ENCODE results near the gene PITPNM1. TPM values are rescaled to one million over a fixed set of nuclear protein-coding genes. Genes with fewer than 3 reads are reported as not detected.
"Not testable (repeated sequence)": the region's sequence is repeated elsewhere in the genome, so short reads cannot be mapped to it uniquely, and the experiment has no call there.

Gene PITPNM1
- total RNA-seq (100 to 1,000 TPM in 1 of 2 experiments, 10 to 100 TPM in 1; 94.0 to 109 TPM), polyA plus RNA-seq (49.6 TPM)

DNA sequence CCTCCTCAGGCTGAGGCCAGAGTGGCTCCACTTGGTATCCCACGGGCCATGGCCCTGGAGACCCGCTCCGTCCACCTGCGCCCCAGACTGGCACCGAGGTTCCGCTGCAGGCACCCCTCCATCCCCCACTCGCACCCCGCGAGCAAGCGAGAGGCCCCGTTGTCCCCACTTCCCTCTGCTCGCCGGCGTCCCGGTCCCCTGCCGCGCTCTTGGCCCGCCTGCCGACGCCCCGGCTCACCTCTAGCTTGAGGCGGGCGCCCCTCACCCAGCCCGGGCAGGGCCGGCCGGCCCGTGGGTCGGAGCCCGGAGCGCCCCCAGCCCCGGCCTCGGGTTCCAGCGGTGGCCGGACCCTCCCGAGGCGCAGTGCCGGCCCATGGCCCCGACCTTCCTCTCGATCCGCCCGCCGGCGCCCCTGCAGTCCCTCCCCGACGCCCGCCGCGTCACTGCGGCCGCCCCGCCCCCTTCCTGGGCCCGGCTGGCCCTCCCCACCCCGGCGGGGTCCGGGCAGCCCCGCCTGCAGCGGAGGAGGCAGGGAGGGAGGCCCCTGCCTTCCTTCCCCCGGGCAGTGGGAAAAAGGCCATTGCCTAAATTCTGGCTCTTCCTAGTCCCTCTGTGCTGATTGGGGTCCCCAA is at the start of gene PITPNM1:
TSS of gene PITPNM1 (minus strand) at position 414 of the 632 bp plus-strand sequence. CDS start 1,183 bp downstream, outside the sequence.
- H3K36me3 Mint-ChIP-seq = peaks cover 8 to 50% (median 13%) of the 10 kb centered on the region in 3 donors
- peaks cover 17% of the 10 kb centered on the region for H3K36me3 ChIP-seq (ENCODE audit: insufficient read depth, low read length)
- H3K4me3 Mint-ChIP-seq = peak within 1 kb of the TSS; percentile 91 to 97 (median 92)
- H3K4me1 Mint-ChIP-seq = peaks cover 48 to 69% (median 49%) of the 10 kb centered on the region in 3 donors
- CTCF ChIA-PET = interaction anchor here (1.0 to 3.0 kb wide), 14 partner anchors 13 to 154 kb away, joined by 3 to 14 read pairs (median 5); partner anchors contain the start of genes AIP, PPP1CA and RAD9A
- H3K27me3 Mint-ChIP-seq = peaks cover 0 to 6% of the 10 kb centered on the region in 2 donors
- peak within 1 kb of the TSS; percentile 94 to 99 (median 98) for H3K27ac Mint-ChIP-seq
- no peaks in the 10 kb centered on the region for H3K9me3 Mint-ChIP-seq
- POLR2A ChIA-PET = interaction anchor here (0.6 to 2.1 kb wide), 8 partner anchors 19 to 114 kb away, joined by 3 to 11 read pairs (median 4); partner anchors contain the start of genes AIP, CORO1B, PPP1CA and PTPRCAP
- peak; percentile 62 to 79 (median 72) for DNase-seq
- peak within 1 kb of the TSS; percentile 91 for H3K27ac ChIP-seq (ENCODE audit: low read depth, low read length)
- H3K4me1 ChIP-seq (ENCODE audit: insufficient read depth, low read length) = peaks cover 42% of the 10 kb centered on the region
- peak within 1 kb of the TSS; percentile 84 for H3K4me3 ChIP-seq (ENCODE audit: low read length)
- no peaks in the 10 kb centered on the region for H3K27me3 ChIP-seq (ENCODE audit: insufficient read depth, low read length, poor library complexity, severe bottlenecking)
- no peaks in the 10 kb centered on the region for H3K9me3 ChIP-seq (ENCODE audit: low read length)

DNA sequence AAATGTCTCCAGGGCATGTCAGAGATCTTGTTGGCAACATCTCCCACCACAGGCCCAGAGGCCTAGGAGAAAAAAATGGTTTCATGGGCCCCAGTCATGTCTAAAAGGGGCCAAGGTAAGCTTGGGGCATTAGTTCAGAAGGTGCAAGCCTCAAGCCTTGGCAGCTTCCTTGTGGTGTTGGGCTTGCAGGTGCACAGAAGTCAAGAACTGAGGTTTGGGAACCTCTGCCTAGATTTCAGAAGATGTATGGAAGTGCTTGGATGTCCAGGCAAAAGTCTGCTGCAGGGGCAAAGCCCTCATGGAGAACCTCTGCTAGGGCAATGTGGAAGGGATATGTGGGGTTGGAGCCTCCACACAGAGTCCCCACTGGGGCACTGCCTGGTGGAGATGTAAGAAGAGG is 46.5 kb upstream of the PITPNM1 start:
- H3K27me3 Mint-ChIP-seq; DNase-seq; H3K4me3 Mint-ChIP-seq; H3K4me3 ChIP-seq (ENCODE audit: low read length); CTCF ChIA-PET; H3K4me1 ChIP-seq (ENCODE audit: insufficient read depth, low read length); H3K36me3 ChIP-seq (ENCODE audit: insufficient read depth, low read length); H3K9me3 ChIP-seq (ENCODE audit: low read length); H3K27ac Mint-ChIP-seq; H3K4me1 Mint-ChIP-seq; H3K27me3 ChIP-seq (ENCODE audit: insufficient read depth, low read length, poor library complexity, severe bottlenecking); H3K36me3 Mint-ChIP-seq; H3K9me3 Mint-ChIP-seq; H3K27ac ChIP-seq (ENCODE audit: low read depth, low read length); POLR2A ChIA-PET: not testable (repeated sequence)

DNA sequence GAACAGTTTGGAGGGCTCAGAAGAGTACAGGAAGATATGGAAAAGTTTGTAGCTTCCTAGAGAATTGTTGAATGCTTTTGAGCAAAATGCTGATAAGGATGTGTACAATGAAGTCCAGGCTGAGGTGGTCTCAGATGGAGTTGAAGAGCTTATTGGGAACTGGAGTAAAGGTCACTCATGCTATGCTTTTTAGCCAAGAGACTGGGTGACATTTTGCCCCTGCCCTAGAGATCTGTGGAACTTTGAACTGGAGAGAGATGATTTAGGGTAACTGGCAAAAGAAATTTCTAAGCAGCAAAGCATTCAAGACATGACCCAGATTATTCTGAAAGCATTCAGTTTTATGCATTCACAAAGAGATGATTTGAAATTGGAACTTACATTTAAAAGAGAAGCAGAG is 46.0 kb upstream of the PITPNM1 start:
- Histone ChIP-seq H3K9me3 (ENCODE audit: low read length) (no peaks in the 10 kb centered on the region), H3K27me3 (ENCODE audit: insufficient read depth, low read length, poor library complexity, severe bottlenecking) (no peaks in the 10 kb centered on the region), H3K27ac (ENCODE audit: low read depth, low read length) (no peak overlapping the region), H3K36me3 (ENCODE audit: insufficient read depth, low read length) (no peaks in the 10 kb centered on the region), H3K4me3 (ENCODE audit: low read length) (no peak overlapping the region), H3K4me1 (ENCODE audit: insufficient read depth, low read length) (no peaks in the 10 kb centered on the region)
- peaks cover 4% of the 10 kb centered on the region in 2 donors for H3K27me3 Mint-ChIP-seq
- ChIA-PET POLR2A (no interaction called here), CTCF (no interaction called here)
- no peaks in the 10 kb centered on the region for H3K4me1 Mint-ChIP-seq
- H3K4me3 Mint-ChIP-seq = no peak overlapping the region
- H3K27ac Mint-ChIP-seq = peak overlapping the region in 1 of 8 donors; percentile 22
- peaks cover 0 to 2% (median 0%) of the 10 kb centered on the region in 3 donors for H3K36me3 Mint-ChIP-seq
- no peak for DNase-seq
- peaks cover 0 to 2% (median 0%) of the 10 kb centered on the region in 5 donors for H3K9me3 Mint-ChIP-seq

DNA sequence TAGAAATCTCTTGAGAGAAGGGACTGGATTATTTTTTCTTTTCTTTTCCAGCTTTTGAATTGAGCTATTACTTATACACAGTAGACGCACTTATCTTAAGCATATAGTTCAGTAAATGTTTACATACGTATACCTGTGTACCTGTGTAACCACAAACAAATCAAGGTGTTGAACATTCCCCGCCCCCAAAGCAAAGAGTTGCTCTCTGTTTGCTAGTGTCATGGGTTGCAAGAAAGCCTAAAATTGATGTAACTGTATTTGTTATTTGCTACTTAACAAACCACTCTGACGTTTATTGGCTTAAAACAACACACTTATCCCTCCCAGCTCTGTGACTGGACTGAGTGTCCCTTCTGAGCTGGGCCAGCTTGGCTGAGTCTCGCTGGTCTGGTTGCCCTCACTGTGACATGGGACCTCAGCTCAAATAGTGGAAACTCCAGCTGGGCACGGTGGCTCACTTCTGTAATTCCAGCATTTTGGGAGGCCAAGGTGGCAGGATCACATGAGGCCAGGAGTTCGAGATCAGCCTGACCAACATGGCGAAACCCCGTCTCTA is 43.5 kb upstream of the PITPNM1 start:
- Mint-ChIP-seq H3K27me3 (peaks cover 4% of the 10 kb centered on the region in 2 donors), H3K27ac (no peak overlapping the region), H3K9me3 (peaks cover 0 to 2% (median 0%) of the 10 kb centered on the region in 5 donors), H3K4me1 (no peaks in the 10 kb centered on the region), H3K36me3 (no peaks in the 10 kb centered on the region), H3K4me3 (no peak overlapping the region)
- Histone ChIP-seq H3K27ac (ENCODE audit: low read depth, low read length) (no peak overlapping the region), H3K27me3 (ENCODE audit: insufficient read depth, low read length, poor library complexity, severe bottlenecking) (no peaks in the 10 kb centered on the region), H3K4me3 (ENCODE audit: low read length) (no peak overlapping the region), H3K9me3 (ENCODE audit: low read length) (no peaks in the 10 kb centered on the region), H3K4me1 (ENCODE audit: insufficient read depth, low read length) (no peaks in the 10 kb centered on the region), H3K36me3 (ENCODE audit: insufficient read depth, low read length) (no peaks in the 10 kb centered on the region)
- CTCF ChIA-PET = no interaction called here
- POLR2A ChIA-PET = no interaction called here
- DNase-seq = no peak

DNA sequence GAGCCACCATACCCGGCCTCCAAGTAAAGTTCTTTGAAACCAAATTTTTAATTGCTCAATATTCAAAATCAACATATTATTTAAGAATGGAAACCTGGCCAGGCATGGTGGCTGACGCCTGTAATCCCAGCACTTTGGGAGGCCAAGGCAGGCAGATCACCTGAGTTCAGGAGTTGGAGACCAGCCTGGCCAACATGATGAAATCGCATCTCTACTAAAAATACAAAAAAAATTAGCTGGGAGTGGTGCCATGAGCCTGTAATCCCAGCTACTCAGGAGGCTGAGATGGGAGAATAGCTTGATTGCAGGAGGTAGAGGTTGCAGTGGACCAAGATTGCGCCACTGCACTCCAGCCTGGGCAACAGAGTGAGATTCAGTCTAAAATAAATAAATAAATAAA is 42.9 kb upstream of the PITPNM1 start:
- H3K36me3 Mint-ChIP-seq; H3K9me3 ChIP-seq (ENCODE audit: low read length); H3K27ac ChIP-seq (ENCODE audit: low read depth, low read length); H3K4me1 Mint-ChIP-seq; H3K27me3 ChIP-seq (ENCODE audit: insufficient read depth, low read length, poor library complexity, severe bottlenecking); H3K36me3 ChIP-seq (ENCODE audit: insufficient read depth, low read length); DNase-seq; POLR2A ChIA-PET; CTCF ChIA-PET; H3K27ac Mint-ChIP-seq; H3K27me3 Mint-ChIP-seq; H3K4me1 ChIP-seq (ENCODE audit: insufficient read depth, low read length); H3K9me3 Mint-ChIP-seq; H3K4me3 ChIP-seq (ENCODE audit: low read length): not testable (repeated sequence)
- H3K4me3 Mint-ChIP-seq = peak overlapping the region in 1 of 7 donors; percentile 2

DNA sequence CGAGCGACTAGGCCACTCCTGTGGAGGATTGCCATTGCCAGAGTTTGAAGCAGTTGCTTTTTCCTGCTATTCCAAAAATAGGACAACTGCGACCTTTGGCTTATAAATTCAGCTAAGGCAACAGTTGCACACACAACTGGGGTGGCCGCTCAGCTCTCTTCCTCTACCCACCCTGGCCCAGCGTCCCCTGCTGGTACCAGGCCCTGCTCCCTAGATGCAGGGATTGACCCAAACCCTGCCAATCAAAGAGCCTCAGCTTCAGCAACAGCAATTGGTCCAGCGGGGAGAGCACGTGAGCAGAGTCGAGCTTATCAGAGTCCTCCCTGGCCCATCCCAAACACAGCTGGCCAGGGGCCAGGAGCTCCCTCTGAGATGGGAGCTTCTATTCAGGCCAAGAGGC is 40.1 kb upstream of the PITPNM1 start:
- no peaks in the 10 kb centered on the region for H3K36me3 Mint-ChIP-seq
- no peaks in the 10 kb centered on the region for H3K4me1 ChIP-seq (ENCODE audit: insufficient read depth, low read length)
- H3K4me3 Mint-ChIP-seq = no peak overlapping the region
- no peak for DNase-seq
- no peaks in the 10 kb centered on the region for H3K27me3 ChIP-seq (ENCODE audit: insufficient read depth, low read length, poor library complexity, severe bottlenecking)
- H3K4me3 ChIP-seq (ENCODE audit: low read length) = no peak overlapping the region
- no peaks in the 10 kb centered on the region for H3K36me3 ChIP-seq (ENCODE audit: insufficient read depth, low read length)
- peaks cover 0 to 4% of the 10 kb centered on the region in 2 donors for H3K27me3 Mint-ChIP-seq
- H3K4me1 Mint-ChIP-seq = no peaks in the 10 kb centered on the region
- ChIA-PET CTCF (no interaction called here), POLR2A (no interaction called here)
- peaks cover 0 to under 1% (median 0%) of the 10 kb centered on the region in 5 donors for H3K9me3 Mint-ChIP-seq
- no peak overlapping the region for H3K27ac ChIP-seq (ENCODE audit: low read depth, low read length)
- H3K9me3 ChIP-seq (ENCODE audit: low read length) = no peaks in the 10 kb centered on the region
- H3K27ac Mint-ChIP-seq = peak overlapping the region in 1 of 8 donors; percentile 46

DNA sequence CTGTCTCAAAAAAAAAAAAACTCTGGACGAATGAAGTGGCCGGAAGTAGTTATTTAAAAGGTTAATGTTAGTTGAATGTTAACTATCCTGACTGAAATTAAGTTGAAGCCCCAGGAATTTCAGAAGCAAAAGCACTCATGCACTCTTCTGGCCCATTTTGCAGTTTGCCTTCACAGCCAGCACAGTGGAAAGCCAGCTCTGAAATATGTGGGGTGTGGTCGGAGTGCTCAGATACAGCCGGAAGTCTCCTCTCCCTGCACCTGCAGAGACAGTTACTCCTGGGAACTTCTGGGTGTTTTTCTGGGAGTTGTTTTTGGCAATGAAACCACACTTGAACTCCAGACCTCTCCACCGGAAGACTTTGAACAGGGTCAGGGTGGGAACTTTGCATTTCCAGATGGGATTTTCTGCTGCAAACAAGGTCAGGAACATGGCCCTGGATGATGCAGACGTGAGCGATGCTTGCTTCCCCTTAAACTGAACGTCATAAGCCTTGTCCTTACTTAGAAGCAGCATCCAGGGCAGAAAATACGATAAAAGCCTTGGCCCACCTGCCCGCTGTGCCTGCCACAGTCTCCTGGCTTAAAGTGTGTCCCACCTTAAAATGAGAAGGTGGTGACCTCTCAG is 39.6 kb upstream of the PITPNM1 start:
- Histone ChIP-seq H3K9me3 (ENCODE audit: low read length) (no peaks in the 10 kb centered on the region), H3K27me3 (ENCODE audit: insufficient read depth, low read length, poor library complexity, severe bottlenecking) (no peaks in the 10 kb centered on the region), H3K4me1 (ENCODE audit: insufficient read depth, low read length) (no peaks in the 10 kb centered on the region), H3K27ac (ENCODE audit: low read depth, low read length) (no peak overlapping the region), H3K4me3 (ENCODE audit: low read length) (no peak overlapping the region), H3K36me3 (ENCODE audit: insufficient read depth, low read length) (no peaks in the 10 kb centered on the region)
- Mint-ChIP-seq H3K36me3 (no peaks in the 10 kb centered on the region), H3K27ac (no peak overlapping the region), H3K4me3 (no peak overlapping the region), H3K4me1 (no peaks in the 10 kb centered on the region), H3K9me3 (no peaks in the 10 kb centered on the region), H3K27me3 (no peaks in the 10 kb centered on the region)
- ChIA-PET POLR2A (no interaction called here), CTCF (no interaction called here)
- DNase-seq = no peak

DNA sequence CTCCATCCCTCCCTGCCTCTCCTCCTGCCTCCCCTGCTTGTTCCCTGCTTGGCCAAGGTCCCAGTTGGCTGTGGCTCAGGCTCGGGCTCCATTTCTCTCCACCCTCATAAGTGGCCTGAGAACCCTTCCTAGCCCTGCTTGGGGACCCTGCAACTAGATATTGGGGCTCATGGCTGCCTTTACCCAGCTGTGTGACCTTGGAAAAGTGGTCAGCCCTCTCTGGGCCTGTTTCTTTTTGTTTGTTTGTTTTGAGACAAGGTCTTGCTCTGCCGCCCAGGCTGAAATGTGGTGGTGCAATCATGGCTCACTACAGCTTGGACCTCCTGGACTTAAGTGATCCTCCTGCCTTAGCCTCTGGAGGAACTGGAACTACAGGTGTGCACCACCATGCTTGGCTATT is 38.4 kb upstream of the PITPNM1 start:
- Mint-ChIP-seq H3K4me3 (no peak overlapping the region), H3K27me3 (no peaks in the 10 kb centered on the region), H3K36me3 (no peaks in the 10 kb centered on the region), H3K9me3 (no peaks in the 10 kb centered on the region), H3K4me1 (no peaks in the 10 kb centered on the region), H3K27ac (no peak overlapping the region)
- Histone ChIP-seq H3K4me1 (ENCODE audit: insufficient read depth, low read length) (no peaks in the 10 kb centered on the region), H3K4me3 (ENCODE audit: low read length) (no peak overlapping the region), H3K27ac (ENCODE audit: low read depth, low read length) (no peak overlapping the region), H3K9me3 (ENCODE audit: low read length) (no peaks in the 10 kb centered on the region), H3K36me3 (ENCODE audit: insufficient read depth, low read length) (no peaks in the 10 kb centered on the region), H3K27me3 (ENCODE audit: insufficient read depth, low read length, poor library complexity, severe bottlenecking) (no peaks in the 10 kb centered on the region)
- no peak for DNase-seq
- ChIA-PET CTCF (no interaction called here), POLR2A (no interaction called here)
